ENCODE results near the gene MSL3B.
A peak's percentile ranks its signal among the peaks of the same experiment; 100 is the strongest.
"Not testable (repeated sequence)": the region's sequence is repeated elsewhere in the genome, so short reads cannot be mapped to it uniquely, and the experiment has no call there.

Gene MSL3B

DNA sequence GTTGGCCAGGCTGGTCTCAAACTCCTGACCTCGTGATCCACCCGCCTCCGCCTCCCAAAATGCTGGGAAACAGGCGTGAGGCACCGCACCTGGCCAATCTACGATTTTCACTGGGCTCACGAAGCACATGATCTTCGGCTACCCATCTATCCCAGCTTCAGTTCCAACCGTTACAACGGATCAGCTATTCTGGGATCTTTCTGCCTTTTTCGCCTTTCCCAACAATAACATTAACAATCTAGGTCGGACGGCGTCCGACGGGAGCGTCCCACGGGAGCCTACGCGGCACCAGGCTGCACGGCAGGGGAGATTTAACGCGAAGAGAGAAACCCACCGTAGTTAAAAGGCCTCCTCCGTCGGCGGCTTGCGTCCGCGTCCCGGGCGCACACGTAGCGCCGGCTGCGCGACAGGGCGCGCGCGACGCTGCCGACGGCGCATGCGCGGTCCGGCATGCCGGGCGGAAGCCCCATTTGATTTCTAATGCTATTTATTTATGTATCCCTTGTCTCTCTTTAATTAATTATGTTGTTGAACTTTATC is at the start of gene MSL3B:
TSS of gene MSL3B (minus strand) at position 394 of the 540 bp plus-strand sequence.
- DNase-seq, result peak; percentile 58

DNA sequence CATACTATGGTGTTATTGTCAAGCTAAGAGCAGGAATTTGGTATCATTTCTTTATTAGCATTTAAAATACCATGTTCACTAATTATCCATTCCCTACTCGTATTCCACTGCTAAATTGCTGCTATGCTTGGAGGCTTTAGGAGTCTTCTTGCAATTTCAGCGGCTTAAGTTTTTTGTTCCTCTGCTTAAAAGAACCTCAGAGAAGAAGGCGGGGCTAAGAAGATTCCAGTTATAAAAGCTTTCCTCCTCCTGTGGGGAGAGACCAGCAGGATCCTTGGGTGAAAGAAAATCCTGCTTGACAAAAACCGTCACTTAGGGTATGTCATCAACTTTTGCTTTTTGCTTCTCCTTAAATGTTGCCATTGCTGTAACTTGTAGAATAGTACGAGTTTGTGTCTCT is 48.9 kb upstream of the MSL3B start, which contains the start of gene TRPM8:
TSS of gene TRPM8 (plus strand) at position 258 of the 400 bp plus-strand sequence. CDS start 9,165 bp downstream, outside the sequence.
- DNase-seq, result no peak

DNA sequence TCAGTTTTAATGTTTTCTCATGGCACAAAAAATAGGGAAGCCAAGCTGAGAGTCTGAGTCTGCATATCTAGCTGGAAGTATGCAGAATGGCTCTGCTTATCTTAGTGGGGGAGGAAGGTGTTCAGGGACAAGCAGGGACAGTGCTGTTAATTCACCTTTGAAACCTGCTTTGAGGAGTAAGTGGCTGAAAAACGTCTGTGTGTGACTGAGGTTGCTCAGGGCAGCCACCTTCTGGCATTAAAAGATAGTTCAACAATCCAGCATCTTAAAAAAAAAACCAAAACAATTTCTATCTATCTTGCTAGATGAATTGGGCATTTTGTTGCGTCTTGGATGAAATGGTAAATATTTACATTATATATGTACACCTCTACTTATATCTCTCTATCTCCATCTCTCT is 46.9 kb upstream of the MSL3B start:
- DNase-seq, result no peak

DNA sequence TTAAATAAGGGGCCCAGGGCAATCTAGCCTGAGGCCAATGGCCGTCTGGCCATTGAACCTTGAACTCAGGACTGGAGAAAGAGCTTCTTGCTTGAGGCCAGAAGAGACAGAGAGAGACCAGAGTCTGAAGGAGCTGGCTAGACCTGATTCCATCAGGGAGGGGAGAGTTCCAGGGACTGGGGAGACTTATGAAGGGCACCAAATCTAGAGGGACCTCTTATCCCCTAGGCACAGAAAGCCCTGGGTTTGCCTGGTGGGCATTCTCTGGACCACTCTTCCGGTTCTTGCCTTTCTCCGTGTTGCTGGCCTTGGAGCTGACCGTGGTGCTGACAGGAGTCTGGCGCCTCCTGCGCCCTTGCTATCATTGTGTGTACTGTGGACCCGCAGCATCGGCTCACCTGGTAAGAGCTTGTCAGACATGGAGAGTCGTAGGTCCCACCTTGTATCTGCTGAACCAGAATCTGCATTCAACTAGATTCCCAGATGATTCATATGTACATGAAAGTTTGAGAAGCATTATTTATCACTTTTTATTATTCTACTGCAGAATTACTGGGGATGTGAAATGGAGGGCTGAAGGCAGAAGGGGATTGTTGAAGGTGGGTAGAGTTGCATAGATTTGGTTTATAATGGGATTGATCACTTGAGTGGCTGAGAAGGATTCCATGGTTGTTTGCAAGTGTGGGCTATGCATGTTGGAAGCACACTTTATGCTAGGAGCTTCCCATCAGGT is 44.7 kb upstream of the MSL3B start:
- no peak for DNase-seq

DNA sequence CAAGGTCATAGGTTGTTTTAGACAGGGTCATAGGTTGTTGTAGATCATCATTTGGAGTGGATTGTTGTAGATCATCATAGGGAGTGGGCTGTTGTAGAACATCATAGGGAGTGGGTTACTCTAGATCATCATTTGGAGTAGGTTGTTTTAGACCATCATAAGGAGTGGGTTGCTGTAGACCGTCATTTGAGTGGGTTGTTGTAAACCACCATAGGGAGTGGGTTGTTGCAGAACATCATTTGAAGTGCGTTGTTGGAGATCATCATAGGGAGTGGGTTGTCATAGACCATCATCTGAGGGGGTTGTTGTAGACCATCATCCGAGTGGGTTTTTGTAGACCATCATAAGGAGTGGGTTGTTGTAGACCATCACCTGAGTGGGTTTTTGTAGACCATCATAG is 39.4 kb upstream of the MSL3B start:
- no peak for DNase-seq

DNA sequence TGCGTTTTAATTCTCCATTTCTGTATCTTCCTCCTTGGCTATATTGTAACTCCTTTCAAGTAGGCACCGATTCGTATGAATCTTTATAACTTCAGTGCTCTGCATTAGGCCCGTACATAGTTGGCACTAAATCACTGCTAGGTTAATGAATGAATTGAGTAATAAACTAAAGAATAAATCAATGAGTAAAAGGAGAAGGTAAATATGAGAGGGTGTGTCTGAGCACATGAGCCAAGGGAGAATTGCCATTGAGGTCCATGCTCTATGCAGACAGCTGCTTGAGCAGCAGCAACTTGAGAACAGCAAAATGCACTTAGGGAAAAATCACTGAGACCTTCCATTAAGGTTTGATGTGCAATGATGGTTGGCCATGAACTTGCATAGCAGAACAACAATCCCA is 37.8 kb upstream of the MSL3B start:
- no peak for DNase-seq

DNA sequence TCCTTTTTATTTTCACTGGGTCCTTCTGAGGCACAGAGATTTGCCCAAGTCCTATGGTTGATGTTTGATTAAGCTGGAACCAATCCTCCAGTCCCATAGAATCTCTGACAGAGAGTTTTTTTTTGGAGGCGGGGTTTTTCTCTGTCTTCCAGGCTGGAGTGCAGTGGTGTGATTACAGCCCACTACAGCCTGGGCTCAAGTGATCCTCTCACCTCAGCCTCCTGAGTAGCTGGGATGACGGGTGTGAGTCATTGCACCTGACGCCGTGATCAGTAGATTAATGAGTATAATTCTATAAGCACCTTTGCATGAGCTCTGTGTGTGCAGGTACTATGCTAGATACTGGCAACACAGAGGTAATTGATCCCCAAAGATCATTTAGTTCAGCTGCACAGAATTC is 33.7 kb upstream of the MSL3B start:
- DNase-seq, result no peak

DNA sequence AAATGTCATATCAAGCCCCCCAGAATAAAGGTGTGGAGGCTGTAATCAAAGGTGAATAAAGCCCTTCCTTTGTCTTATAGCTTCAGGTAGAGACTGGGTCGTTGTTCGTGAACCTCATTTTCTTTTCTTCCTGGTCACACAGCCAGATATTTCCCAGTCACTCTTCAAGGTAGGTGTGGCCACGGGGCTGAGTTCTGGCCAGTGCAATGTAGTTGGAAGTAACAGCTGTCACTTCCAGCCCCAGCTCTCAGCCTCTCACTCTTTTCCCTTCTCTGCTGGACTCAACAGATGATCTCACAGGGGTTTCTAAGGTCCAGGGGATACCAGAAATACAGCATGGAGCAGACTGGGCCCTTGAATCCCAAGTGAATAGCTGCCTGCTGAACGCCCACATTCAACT is 33.2 kb upstream of the MSL3B start:
- no peak for DNase-seq

DNA sequence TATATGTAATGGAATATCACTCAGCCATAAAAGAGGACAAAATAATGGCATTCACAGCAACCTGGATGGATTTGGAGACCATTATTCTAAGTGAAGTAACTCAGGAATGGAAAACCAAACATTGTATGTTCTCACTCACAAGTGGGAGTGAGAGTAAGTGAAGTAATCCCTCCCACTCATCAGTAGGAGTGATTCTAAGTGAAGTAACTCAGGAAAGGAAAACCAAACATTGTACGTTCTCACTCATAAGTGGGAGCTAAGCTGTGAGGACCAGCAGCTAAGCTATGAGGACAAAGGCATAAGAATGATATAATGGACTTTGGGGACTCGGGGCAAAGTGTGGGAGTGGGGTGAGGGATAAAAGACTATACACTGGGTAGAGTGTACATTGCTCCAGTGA is 28.1 kb upstream of the MSL3B start:
- not testable (repeated sequence) for DNase-seq

DNA sequence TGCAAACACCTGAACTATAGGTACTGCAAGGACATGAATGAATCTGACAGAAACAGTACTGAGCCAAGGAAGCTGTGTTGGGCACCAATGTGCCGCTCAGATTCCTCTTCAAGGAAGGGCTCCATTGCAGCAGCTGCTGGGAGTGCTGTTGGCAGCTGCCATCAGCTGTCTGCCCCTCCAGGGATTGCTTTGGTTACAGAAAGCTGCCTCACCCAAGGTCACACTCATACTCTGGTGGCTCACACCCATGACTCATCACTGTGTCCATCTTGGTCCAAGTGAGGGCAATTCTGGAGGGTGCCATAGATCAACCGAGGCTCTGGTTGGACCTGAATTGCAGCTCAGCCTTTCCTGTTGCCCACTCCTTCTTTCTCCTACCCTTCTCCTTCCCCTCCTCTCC is 24.6 kb upstream of the MSL3B start:
- DNase-seq, result no peak

DNA sequence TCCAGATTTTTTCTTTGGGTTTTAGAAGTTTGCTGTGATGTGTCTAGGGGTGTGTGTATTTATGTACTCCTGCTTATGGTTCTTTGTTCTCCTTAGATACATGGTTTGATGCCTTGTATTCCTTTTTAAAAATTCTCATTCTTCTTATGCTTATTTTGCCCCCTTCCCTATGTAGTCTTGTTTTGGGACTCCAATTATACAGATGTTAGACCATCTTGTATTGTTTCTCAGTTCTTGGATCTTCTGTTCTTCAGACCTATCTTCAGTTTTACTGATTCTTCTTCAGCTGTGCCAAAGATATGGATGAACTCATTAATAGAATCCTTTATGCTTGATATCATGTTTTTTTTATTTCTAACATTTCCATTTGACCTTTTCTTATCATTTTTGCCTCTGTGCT is 14.2 kb upstream of the MSL3B start:
- no peak for DNase-seq

DNA sequence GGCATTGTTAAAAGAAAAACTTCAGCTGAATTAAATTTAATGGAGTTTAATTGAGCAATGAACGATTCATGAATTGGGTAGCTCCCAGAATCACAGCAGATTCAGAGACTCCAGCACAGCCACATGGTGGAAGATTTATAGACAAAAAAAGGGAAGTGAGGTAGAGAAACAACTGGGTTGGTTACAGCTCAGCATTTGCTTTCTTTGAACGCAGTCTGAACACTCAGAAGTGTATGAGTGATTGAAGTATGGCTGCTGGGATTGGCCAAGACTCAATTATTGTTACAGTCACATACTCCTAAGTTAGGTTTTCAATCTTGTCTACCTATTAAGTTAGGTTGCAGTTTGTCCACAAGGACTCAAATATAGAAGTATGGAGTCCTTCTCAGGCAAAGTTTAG is 3.9 kb upstream of the MSL3B start:
- DNase-seq, result not testable (repeated sequence)

DNA sequence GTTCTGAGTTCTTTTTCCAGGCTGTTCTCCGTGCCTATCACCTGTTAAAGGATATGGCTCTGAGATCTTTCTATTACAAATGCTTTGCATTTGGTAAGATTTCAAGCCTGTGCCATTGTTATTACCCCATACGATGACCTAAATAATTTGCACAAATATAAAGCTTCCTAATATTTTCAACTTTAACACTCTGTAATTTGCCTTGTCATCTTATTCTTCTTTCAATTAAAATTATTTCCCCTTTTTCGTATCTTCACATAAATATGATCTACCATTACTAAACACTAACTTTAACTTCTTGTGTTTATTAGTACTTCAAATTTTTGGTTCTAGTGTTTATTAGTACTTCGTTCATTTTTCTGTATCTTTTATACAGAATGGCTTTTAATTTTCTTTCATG is 3.2 kb upstream of the MSL3B start:
- DNase-seq, result no peak

DNA sequence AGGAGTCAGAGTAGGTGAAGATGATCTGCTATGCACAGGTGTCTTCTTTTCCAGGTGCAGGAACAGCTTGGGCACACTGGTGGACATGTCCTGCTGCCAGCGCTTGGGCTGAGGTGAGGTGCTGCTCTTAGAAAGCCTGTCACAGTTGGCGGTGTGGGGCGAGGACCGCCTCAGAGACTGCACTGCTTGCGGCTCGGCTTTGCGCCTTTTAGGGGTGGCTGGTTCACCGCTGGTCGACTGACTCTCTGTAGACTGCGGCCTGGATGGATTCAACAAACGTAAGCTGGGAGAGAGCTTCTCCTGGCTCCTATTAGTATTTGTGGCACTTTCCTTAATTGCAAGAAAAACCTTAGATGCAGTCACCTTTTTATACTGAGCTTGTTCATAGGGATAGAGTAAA is 1.7 kb downstream of the MSL3B start:
- no peak for DNase-seq

DNA sequence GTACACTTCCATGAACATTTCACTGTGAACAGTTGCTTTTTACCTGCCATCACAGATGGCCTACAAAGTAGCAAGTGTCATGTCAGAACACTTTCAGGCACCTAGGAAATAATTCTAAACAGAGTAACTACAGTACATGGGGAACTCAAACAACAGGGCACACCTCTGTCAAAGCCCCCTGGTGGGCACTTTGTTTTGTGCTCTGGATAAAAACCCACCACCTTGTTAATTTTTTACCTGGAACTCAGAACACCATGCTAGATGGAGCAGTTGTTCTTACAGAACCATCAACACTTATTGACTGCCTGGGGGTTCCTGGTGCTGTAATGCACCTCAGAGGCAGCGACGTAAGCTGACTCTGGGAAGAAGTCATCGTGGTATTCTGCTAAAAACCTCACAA is 2.3 kb downstream of the MSL3B start:
- no peak for DNase-seq

DNA sequence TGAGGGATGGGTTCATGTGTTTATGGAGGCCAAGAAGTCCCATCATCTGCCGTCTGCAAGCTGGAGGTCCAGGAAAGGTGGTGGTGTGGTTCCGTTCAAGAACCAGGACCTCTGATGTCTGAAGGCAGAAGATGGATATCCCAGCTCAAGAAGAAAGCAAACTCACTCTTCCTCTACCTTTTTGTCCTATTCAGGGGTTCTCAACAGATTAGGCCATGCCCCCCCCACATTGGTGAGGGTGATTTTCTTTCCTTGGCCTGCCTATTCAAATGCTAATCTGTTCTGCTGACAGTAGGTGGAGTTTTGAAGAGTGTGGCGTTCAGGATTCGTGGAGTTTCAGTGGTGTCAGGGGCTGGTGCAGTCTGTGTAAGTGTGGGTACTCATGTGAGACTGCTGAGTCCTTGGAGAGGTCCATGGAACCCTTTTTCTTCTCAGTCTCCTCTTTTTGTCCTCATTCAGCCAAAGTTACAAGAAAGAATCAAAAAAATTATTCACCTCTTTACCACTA is 5.9 kb downstream of the MSL3B start:
- no peak for DNase-seq

DNA sequence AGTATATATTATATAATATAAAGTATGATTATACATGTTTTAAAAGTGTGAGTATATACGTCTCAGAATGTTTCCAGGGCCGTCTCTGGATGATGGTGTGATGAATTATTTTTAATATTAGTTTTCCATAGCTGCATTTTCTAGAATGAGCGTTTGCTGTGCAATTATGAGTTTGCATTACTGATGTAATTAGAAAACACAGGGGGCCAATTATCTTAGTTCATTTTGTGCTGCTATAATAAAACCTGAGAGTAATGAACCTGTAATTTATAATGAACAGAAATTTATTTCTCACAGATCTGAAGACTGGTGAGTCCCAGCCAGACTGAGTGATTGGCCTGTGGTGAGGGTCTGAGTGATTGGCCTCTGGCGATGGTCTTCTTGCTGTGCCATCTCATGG is 9.9 kb downstream of the MSL3B start:
- DNase-seq, result no peak

DNA sequence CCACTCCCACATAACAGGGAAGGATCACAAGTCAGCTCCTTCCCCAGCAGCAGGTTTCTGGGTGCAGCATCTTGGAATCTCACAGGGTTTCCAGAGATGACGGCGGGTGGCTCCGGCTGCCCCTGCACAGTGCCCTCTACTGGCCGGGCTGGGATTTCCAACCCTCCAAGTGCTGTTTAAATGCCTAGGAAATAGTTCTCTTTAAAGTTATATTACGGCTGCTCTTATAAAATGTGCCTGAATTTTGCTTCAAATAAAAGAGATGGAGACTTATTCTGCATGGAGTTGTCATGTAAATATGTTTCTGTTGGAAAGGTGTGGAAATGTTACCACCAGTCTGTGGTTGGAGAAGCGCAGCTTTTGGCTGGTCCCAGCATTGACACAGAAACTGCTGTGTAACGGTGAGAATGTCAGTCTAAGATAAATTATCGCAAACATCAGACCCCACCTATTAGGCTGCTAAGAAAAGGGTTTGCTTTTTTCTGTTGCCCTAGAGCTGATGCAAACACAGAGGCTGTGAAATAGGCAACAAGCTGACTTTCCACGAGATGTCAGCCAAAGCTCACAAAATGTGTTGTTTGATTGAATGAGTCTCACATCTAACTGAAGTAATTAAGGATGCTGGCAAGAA is 10.6 kb downstream of the MSL3B start:
- peak; percentile 25 for DNase-seq

DNA sequence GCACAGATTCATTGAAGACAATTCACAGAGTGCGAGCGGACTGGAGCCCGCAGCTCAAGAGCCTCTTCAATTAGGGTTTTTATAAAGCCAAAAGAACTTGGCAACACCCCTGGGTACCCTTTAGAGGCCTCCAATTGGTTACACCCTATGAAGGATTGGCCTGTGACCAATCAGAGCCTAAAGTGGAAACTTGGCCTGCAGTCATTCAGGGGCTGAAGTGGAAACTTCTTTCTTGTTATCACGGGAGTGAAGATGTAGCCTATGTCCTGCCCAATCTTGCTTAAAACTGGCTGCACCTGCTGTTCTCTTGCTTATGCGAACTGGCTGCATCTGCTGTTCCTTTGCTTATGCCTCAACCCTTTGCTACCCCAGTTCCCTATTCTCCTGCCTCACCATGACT is 12.0 kb downstream of the MSL3B start:
- DNase-seq, result no peak

DNA sequence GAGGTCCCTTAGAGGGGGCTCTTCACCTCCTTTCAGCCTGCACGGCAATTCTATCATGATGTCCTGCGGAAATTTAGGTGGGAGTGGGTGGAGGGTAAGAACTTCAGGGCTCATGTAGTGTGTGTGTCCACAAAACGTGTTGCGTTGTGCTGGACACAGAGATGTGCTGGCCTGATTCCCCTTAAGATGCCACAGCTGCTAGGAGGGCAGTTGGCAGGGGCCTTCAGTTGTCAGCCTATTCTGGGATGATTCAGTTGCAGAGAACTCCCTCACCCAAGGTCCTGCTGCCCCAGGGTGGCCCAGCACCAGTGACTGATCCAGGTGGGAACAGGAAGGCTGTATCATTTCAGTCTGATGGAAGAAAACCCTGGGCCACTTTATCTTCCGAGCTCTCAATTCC is 12.8 kb downstream of the MSL3B start:
- DNase-seq, result no peak

DNA sequence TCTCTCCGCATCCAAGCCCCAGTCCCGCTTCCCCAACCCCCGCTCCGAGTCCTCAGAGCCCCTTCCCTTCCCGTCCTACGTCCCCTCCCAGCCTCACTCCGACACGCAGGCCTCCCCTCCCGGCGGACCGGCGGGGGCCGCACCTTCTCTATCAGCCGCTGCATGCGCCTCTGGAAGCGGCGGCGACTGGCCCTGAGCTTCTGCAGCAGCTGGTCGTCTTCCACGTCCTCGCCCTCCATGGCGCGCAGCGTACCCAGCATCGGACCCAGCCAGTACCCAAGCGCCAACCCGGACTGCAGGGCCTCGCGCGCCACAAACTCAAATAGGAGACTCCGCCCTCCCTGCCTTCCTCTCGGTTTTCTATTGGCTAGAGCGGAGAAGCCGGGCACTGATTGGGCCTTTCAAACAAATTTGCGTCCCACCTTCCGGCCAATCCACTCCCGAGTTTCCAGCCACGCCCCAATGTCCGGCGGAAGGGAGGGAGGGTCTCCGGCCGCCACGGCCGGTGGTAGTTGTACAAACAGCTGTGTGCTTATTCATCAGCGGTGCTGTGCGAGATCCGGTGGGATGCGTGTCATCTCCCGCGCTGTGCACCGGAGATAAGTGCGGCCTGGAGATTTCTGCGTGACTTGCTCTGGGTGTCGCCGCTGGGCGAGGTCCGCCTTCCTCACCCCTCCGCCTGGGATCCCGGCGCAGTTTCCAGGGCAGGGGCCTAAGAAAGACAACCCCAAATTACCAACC is 13.8 kb downstream of the MSL3B start, which contains the start of gene HJURP:
TSS of gene HJURP (minus strand) at position 295 of the 741 bp plus-strand sequence. CDS start at position 260, 35 bp downstream.
- DNase-seq, result peak; percentile 88

DNA sequence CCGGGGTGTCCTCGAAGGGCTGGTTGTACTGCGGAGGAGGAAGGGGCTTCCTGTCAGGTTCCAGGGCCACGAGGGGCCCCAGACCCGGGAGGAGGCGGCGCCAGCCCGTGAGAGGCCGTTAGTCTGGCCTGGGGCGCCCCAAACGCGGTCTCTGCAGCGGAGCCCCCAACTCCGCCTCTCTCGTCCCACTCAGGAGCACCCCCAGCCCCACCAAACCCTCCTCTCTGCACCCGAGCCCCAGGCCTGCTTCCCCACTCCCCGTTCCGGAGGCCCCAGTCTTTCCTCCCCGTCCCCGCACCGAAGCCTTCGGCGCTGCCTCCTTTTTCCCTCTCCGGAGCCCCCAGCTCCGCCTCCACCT is 14.3 kb downstream of the MSL3B start:
- DNase-seq, result no peak

DNA sequence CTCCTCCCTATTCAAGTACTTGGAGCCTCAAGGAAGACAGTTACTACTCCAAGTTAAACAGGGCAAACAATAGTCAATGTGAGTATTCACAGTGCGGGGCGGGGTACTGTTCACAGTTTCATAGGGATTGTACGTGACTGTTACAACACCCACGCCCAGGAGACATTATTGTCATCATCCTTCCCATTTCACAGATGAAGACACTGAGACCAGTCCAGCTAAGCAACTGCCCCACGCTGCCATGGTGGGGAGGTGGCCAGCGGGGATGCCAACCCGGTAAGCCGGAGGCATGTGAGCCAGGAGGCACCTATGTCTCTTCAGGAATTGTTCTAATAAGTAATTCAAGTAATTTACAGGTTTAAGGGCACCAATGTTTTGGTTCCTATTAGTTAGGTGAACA is 14.8 kb downstream of the MSL3B start:
- no peak for DNase-seq

DNA sequence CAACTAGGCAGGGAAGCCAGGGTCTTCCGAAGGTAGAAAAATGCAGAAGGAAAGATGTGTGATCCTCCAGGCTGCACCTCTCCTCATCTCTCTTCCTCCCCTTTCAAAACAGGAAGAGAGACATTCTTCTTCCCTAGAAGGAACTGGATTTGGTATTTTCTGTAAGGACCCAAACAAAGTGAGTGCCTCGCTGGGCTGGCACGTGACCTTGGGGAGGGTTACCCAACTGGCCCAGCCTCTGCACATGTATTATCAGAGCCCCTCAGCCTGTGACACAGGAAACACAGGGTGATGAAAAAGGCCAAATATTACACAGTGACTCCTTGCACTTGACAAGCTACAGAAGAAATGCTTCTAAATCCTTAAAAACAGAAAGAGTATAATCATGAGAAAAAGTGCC is 16.1 kb downstream of the MSL3B start:
- DNase-seq, result no peak

Data from CD4-positive, alpha-beta T cell treated with Interferon gamma for 1 hour (primary cell).